Measurements from ENCODE around the gene OBSCN. TPM values are rescaled to one million over a fixed set of nuclear protein-coding genes. Genes with fewer than 3 reads are reported as not detected.

The OBSCN gene
- total and polyA plus RNA-seq, 2 of the 13 experiments (the other 11 are each of a cell fraction or from before 2014, with no cell fraction given), result 0.20 TPM

DNA sequence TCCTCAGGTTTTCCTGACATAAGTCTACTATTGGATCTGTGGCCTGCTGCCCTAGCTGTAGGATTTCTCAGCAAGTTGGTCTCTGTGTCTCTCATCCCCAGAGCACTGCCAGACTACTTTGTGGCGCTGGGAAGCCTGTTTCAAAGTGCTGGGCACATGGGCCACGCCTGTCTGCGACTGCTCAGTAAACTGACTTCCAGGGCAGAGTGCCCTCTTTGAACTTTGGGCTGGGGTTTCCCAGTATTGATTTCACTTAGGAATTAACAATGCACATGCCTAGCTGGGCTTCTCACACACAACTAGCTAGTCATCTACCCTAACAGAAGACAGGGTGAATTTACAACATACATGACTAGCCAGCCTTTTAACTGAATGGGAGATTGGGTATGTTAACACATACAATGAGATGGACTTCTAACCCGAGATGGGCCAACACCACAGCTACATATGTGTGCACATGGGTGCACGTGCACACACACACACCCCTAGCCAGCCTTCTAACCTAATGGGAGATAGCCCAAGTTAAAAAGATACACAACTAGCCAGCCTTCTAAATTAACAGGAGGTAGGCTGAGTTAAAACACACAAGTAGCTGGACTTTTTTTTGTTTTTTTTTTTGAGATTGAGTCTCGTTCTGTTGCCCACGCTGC is 215.7 kb downstream of the OBSCN start (continued):
- TF ChIP-seq, protein P1, sequence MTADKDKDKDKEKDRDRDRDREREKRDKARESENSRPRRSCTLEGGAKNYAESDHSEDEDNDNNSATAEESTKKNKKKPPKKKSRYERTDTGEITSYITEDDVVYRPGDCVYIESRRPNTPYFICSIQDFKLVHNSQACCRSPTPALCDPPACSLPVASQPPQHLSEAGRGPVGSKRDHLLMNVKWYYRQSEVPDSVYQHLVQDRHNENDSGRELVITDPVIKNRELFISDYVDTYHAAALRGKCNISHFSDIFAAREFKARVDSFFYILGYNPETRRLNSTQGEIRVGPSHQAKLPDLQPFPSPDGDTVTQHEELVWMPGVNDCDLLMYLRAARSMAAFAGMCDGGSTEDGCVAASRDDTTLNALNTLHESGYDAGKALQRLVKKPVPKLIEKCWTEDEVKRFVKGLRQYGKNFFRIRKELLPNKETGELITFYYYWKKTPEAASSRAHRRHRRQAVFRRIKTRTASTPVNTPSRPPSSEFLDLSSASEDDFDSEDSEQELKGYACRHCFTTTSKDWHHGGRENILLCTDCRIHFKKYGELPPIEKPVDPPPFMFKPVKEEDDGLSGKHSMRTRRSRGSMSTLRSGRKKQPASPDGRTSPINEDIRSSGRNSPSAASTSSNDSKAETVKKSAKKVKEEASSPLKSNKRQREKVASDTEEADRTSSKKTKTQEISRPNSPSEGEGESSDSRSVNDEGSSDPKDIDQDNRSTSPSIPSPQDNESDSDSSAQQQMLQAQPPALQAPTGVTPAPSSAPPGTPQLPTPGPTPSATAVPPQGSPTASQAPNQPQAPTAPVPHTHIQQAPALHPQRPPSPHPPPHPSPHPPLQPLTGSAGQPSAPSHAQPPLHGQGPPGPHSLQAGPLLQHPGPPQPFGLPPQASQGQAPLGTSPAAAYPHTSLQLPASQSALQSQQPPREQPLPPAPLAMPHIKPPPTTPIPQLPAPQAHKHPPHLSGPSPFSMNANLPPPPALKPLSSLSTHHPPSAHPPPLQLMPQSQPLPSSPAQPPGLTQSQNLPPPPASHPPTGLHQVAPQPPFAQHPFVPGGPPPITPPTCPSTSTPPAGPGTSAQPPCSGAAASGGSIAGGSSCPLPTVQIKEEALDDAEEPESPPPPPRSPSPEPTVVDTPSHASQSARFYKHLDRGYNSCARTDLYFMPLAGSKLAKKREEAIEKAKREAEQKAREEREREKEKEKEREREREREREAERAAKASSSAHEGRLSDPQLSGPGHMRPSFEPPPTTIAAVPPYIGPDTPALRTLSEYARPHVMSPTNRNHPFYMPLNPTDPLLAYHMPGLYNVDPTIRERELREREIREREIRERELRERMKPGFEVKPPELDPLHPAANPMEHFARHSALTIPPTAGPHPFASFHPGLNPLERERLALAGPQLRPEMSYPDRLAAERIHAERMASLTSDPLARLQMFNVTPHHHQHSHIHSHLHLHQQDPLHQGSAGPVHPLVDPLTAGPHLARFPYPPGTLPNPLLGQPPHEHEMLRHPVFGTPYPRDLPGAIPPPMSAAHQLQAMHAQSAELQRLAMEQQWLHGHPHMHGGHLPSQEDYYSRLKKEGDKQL (CRISPR knock-in tag; IDR thresholded peaks at IDR 0.05; ENCODE audit: low read depth), result no peak
- TF ChIP-seq SOX13 (IDR thresholded peaks at IDR 0.05), result no peak
- peak in 1 of 2 experiments; percentile 57; a peak in 1 of 4 replicates for TF ChIP-seq SOX13 (CRISPR knock-in tag; conservative IDR thresholded peaks at IDR 0.05 in 1 of 2, IDR thresholded peaks at IDR 0.05 in 1 of 2)
- TF ChIP-seq, protein P2, sequence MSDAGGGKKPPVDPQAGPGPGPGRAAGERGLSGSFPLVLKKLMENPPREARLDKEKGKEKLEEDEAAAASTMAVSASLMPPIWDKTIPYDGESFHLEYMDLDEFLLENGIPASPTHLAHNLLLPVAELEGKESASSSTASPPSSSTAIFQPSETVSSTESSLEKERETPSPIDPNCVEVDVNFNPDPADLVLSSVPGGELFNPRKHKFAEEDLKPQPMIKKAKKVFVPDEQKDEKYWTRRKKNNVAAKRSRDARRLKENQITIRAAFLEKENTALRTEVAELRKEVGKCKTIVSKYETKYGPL (CRISPR knock-in tag; IDR thresholded peaks at IDR 0.05), result no peak
- TF ChIP-seq ZBTB42 (CRISPR knock-in tag; IDR thresholded peaks at IDR 0.05), result no peak
- no peak for TF ChIP-seq ZKSCAN5 (CRISPR knock-in tag; IDR thresholded peaks at IDR 0.05)
- peak; percentile 35; the same call in 1 of the 2 replicates for TF ChIP-seq REPIN1 (CRISPR knock-in tag; IDR thresholded peaks at IDR 0.05; ENCODE audit: borderline replicate concordance, low read depth)
- TF ChIP-seq RXRB (CRISPR knock-in tag; IDR thresholded peaks at IDR 0.05; ENCODE audit: borderline replicate concordance), result peak; percentile 66
- TF ChIP-seq, protein P3, sequence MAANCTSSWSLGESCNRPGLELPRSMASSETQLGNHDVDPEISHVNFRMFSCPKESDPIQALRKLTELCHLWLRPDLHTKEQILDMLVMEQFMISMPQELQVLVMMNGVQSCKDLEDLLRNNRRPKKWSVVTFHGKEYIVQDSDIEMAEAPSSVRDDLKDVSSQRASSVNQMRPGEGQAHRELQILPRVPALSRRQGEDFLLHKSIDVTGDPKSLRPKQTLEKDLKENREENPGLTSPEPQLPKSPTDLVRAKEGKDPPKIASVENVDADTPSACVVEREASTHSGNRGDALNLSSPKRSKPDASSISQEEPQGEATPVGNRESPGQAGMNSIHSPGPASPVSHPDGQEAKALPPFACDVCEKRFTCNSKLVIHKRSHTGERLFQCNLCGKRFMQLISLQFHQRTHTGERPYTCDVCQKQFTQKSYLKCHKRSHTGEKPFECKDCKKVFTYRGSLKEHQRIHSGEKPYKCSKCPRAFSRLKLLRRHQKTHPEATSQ (CRISPR knock-in tag; IDR thresholded peaks at IDR 0.05; ENCODE audit: borderline replicate concordance), result no peak
- TF ChIP-seq ZNF180 (CRISPR knock-in tag; IDR thresholded peaks at IDR 0.05; ENCODE audit: borderline replicate concordance, low read depth), result no peak
- peak; percentile 65 for TF ChIP-seq HDAC1 (CRISPR knock-in tag; IDR thresholded peaks at IDR 0.05)
- TF ChIP-seq, protein P4, sequence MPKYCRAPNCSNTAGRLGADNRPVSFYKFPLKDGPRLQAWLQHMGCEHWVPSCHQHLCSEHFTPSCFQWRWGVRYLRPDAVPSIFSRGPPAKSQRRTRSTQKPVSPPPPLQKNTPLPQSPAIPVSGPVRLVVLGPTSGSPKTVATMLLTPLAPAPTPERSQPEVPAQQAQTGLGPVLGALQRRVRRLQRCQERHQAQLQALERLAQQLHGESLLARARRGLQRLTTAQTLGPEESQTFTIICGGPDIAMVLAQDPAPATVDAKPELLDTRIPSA (CRISPR knock-in tag; IDR thresholded peaks at IDR 0.05; ENCODE audit: borderline replicate concordance), result no peak
- TF ChIP-seq, protein P5, sequence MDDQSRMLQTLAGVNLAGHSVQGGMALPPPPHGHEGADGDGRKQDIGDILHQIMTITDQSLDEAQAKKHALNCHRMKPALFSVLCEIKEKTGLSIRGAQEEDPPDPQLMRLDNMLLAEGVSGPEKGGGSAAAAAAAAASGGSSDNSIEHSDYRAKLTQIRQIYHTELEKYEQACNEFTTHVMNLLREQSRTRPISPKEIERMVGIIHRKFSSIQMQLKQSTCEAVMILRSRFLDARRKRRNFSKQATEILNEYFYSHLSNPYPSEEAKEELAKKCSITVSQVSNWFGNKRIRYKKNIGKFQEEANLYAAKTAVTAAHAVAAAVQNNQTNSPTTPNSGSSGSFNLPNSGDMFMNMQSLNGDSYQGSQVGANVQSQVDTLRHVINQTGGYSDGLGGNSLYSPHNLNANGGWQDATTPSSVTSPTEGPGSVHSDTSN (CRISPR knock-in tag; IDR thresholded peaks at IDR 0.05; ENCODE audit: borderline replicate concordance), result no peak
